Upper lobe of left lung (tissue), 6 donors: ENCODE measurements around the gene RNF13. TPM values are rescaled to one million over a fixed set of nuclear protein-coding genes. Genes with fewer than 3 reads are reported as not detected.

Source experiments
- ATAC-seq, 2 donors: fragments of 200-7000 bp; cut with Tn5 transposase; one replicate each; pipeline ENCODE4 v1.9.1; 2022; ENCODE audit warnings: mild to moderate bottlenecking in 2 of 2, moderate library complexity in 2 of 2; ENCODE audit not compliant: low FRiP score in 2 of 2
- DNase-seq, 2 donors: peaks; one replicate each; pipeline ENCODE4 v3.0.0-alpha.2; 2019 to 2020
- H3K27ac ChIP-seq, 4 donors: fragments of 200-600 bp; sonication (generic); one replicate each; pipeline ENCODE4 v1.5.1; 2016 to 2019
- H3K27me3 ChIP-seq, 4 donors: fragments of 200-600 bp; sonication (generic); one replicate each; pipeline ENCODE4 v1.5.1; 2017 to 2019
- H3K36me3 ChIP-seq, 4 donors: fragments of 200-600 bp; sonication (generic); one replicate each; pipeline ENCODE4 v1.5.1; 2016 to 2019
- H3K4me1 ChIP-seq, 4 donors: fragments of 200-600 bp; sonication (generic); one replicate each; pipeline ENCODE4 v1.5.1; 2018 to 2019
- H3K4me3 ChIP-seq, 4 donors: fragments of 200-600 bp; sonication (generic); one replicate each; pipeline ENCODE4 v1.5.1; 2017 to 2019; ENCODE audit warnings: mild to moderate bottlenecking in 2 of 4, moderate library complexity in 1 of 4
- H3K9me3 ChIP-seq, 4 donors: fragments of 200-600 bp; sonication (generic); one replicate each; pipeline ENCODE4 v1.5.1; 2018 to 2019
- CTCF ChIP-seq, 6 experiments: fragments of 450-650 bp in 4 of 6; fragments of 200-600 bp in 2 of 6; sonication (generic) in 2 of 6; IDR thresholded peaks; one replicate each; pipeline ENCODE4 v1.5.1; 2016 to 2019; ENCODE audit warnings: antibody characterized with exemption in 6 of 6
- EP300 ChIP-seq, 4 donors: sonication (generic); formaldehyde crosslinking; IDR thresholded peaks; one replicate each; pipeline ENCODE4 v1.5.1; 2017; ENCODE audit warnings: antibody characterized with exemption in 4 of 4, control low read depth in 2 of 4
- POLR2A ChIP-seq, 4 donors: fragments of 450-650 bp; IDR thresholded peaks; one replicate each; pipeline ENCODE4 v1.5.1; 2016 to 2017; ENCODE audit warnings: antibody characterized with exemption in 4 of 4, mild to moderate bottlenecking in 2 of 4
- POLR2AphosphoS5 ChIP-seq, 2 donors: sonication (generic); formaldehyde crosslinking; IDR thresholded peaks; one replicate each; pipeline ENCODE4 v1.5.1; 2017; ENCODE audit warnings: antibody characterized with exemption in 2 of 2
- WGBS, 2 donors: methylation state at CpG; one replicate each; pipeline ENCODE4 v1.1.5; 2017 to 2018; 5-methylcytosine and 5-hydroxymethylcytosine counted together
- total RNA-seq, 6 donors: library from RNA; depleted of rRNA in 4 of 6; stranded (reverse); fragments of >200 nt in 4 of 6; gene quantifications; one replicate each; pipeline versions ENCODE4 v1.1.0 to v1.2.1, GENCODE V29; 2016 to 2021
- donor health status: DM: no; HTN: no; CAD: no; lungs with moderate emphysema.
- donor health status: DM: no; HTN: yes; CAD: no; lungs with severe emphysema.

The RNF13 gene
- total RNA-seq, 6 donors from 2014 or later = 50.2 to 136 (median 101) TPM

DNA sequence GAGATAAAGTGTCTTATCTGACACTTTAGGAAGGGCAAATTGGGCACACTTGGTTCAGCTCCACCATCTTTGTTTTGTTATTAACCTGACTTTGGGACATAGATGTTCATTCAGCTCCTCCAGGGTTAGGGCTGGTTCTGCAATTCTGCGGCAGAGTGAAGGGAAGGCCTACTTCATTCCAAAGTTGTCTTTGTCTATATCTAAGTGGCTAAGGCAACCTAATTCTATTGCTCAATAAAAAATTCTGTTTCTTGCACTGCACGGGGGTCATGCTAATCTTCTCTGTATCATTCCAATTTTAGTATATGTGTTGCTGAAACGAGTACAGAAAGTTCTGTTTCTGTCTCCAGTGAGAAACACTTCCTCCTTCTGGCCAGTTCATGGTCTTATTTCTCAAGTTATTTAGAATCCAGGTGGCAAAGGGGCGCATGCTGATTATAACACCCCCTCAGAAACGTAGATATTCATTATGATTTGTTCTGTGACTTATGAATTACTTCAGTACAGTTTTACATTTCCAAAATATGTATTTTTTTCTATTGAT, 104.2 kb downstream of the RNF13 start:
- peaks cover 5 to 35% (median 9%) of the 10 kb centered on the region in 4 donors for H3K36me3 ChIP-seq
- ATAC-seq (peak in 1 of 2 donors; percentile 49), DNase-seq (no peak)
- no peak for TF ChIP-seq EP300 (IDR thresholded peaks at IDR 0.05)
- TF ChIP-seq CTCF (IDR thresholded peaks at IDR 0.05) = no peak
- TF ChIP-seq POLR2AphosphoS5 (IDR thresholded peaks at IDR 0.05) = no peak
- TF ChIP-seq POLR2A (IDR thresholded peaks at IDR 0.05) = no peak
- no peak overlapping the region for H3K4me3 ChIP-seq
- no peaks in the 10 kb centered on the region for H3K4me1 ChIP-seq
- WGBS, 2 donors = 68 to 78% methylated on average over 5 of the region's 5 CpGs
- H3K27ac ChIP-seq = no peak overlapping the region
- H3K9me3 ChIP-seq = no peaks in the 10 kb centered on the region
- no peaks in the 10 kb centered on the region for H3K27me3 ChIP-seq

DNA sequence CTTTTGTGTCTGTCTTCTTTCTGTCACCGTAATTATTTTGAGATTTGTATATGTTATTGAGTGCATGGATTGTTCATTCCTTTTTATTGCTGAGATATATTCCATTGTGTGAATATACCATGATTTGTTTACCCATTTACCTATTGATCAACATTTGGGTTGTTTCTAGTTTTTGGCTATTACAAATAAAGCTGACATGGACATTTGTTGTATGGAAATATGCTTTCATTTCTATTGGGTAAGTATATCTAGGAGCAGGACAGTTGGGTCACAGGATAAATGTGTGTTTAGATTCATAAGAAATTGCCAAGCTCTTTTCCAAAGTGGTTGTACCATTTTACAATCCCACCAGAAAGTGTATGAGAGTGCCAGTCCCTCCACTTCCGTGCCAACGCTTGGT, 106.5 kb downstream of the RNF13 start:
- Histone ChIP-seq H3K4me3 (no peak overlapping the region), H3K27ac (no peak overlapping the region), H3K4me1 (no peaks in the 10 kb centered on the region), H3K27me3 (no peaks in the 10 kb centered on the region), H3K36me3 (peaks cover 5 to 29% (median 10%) of the 10 kb centered on the region in 4 donors), H3K9me3 (no peaks in the 10 kb centered on the region)
- TF ChIP-seq EP300 (IDR thresholded peaks at IDR 0.05) (no peak), POLR2AphosphoS5 (IDR thresholded peaks at IDR 0.05) (no peak), CTCF (IDR thresholded peaks at IDR 0.05) (no peak), POLR2A (IDR thresholded peaks at IDR 0.05) (no peak)
- ATAC-seq (no peak), DNase-seq (no peak)
- WGBS, 2 donors = 97 to 98% methylated on average over 3 of the region's 3 CpGs

- no peaks in the 10 kb centered on the region for H3K27me3 ChIP-seq
- WGBS, 2 donors = 96 to 98% methylated on average over 3 of the region's 3 CpGs
- no peaks in the 10 kb centered on the region for H3K4me1 ChIP-seq
- no peak overlapping the region for H3K4me3 ChIP-seq
- DNase-seq = no peak
- H3K27ac ChIP-seq = no peak overlapping the region
- ATAC-seq = no peak
- TF ChIP-seq POLR2A (IDR thresholded peaks at IDR 0.05) (no peak), POLR2AphosphoS5 (IDR thresholded peaks at IDR 0.05) (no peak), CTCF (IDR thresholded peaks at IDR 0.05) (no peak), EP300 (IDR thresholded peaks at IDR 0.05) (no peak)
- peaks cover 5 to 29% (median 10%) of the 10 kb centered on the region in 4 donors for H3K36me3 ChIP-seq
- H3K9me3 ChIP-seq = no peaks in the 10 kb centered on the region
These were observed 107.1 kb downstream of the RNF13 start for GRCh38 chr3:149920119-149920518.

DNA sequence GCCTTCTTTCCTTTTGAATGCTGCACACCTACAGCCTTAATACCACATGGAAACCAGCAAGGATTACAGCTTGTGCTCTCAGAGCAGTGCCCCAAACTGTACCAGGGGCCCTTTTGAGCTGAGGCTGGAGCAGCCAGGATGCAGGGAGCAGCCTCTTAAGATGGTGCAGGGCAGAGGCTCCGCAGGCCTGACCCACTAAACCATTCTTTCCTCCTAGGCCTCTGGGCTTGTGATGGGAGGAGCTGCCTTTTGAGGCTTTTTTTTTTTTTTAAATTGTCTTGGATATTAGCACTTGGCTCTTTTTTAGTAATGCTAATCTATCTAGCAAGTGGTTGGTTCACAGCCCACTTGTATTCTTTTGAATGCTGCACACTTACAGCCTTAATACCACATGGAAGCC, 120.0 kb downstream of the RNF13 start:
- no peak for TF ChIP-seq CTCF (IDR thresholded peaks at IDR 0.05)
- no peak for TF ChIP-seq POLR2AphosphoS5 (IDR thresholded peaks at IDR 0.05)
- TF ChIP-seq POLR2A (IDR thresholded peaks at IDR 0.05) = no peak
- no peak for TF ChIP-seq EP300 (IDR thresholded peaks at IDR 0.05)
- Histone ChIP-seq H3K27ac (no peak overlapping the region), H3K4me3 (no peak overlapping the region), H3K4me1 (peaks cover 5 to 12% (median 8%) of the 10 kb centered on the region in 4 donors), H3K36me3 (peaks cover 0 to 4% (median 3%) of the 10 kb centered on the region in 4 donors), H3K9me3 (no peaks in the 10 kb centered on the region), H3K27me3 (no peaks in the 10 kb centered on the region)
- no peak for DNase-seq
- 89 to 100% methylated on average over 1 of the region's 1 CpG for WGBS, 2 donors
- ATAC-seq = no peak

GRCh38 chr3:149933858-149934257, 120.8 kb downstream of the RNF13 start:
- Histone ChIP-seq H3K9me3 (no peaks in the 10 kb centered on the region), H3K4me3 (no peak overlapping the region), H3K27me3 (no peaks in the 10 kb centered on the region), H3K36me3 (peaks cover 0 to 4% (median 3%) of the 10 kb centered on the region in 4 donors), H3K4me1 (peaks cover 5 to 12% (median 10%) of the 10 kb centered on the region in 4 donors), H3K27ac (no peak overlapping the region)
- ATAC-seq = no peak
- TF ChIP-seq POLR2A (IDR thresholded peaks at IDR 0.05) (no peak), CTCF (IDR thresholded peaks at IDR 0.05) (no peak), POLR2AphosphoS5 (IDR thresholded peaks at IDR 0.05) (no peak), EP300 (IDR thresholded peaks at IDR 0.05) (no peak)
- no peak for DNase-seq
